ENCODE results near the gene RPS27. TPM values are rescaled to one million over a fixed set of nuclear protein-coding genes. Genes with fewer than 3 reads are reported as not detected.

The RPS27 gene
- total RNA-seq, 2 donors from 2014 or later, result 1,800 to 2,084 TPM

- 94 to 100% methylated on average over 3 to 11 of the region's 11 CpGs for WGBS, 2 experiments (ENCODE audit: insufficient coverage in 1 of 2, insufficient read length in 1 of 2)
- no peak overlapping the region for H3K27ac ChIP-seq (ENCODE audit: low read depth, low read length)
- Mint-ChIP-seq H3K4me3 (no peak overlapping the region), H3K36me3 (ENCODE audit: low read depth) (peaks cover 40% of the 10 kb centered on the region), H3K27me3 (ENCODE audit: insufficient read depth) (no peaks in the 10 kb centered on the region), H3K27ac (no peak overlapping the region), H3K4me1 (peaks cover 4% of the 10 kb centered on the region), H3K9me3 (no peaks in the 10 kb centered on the region)
- peaks cover 42% of the 10 kb centered on the region for H3K36me3 ChIP-seq (ENCODE audit: control insufficient read depth, insufficient read depth, low read length)
- no peak overlapping the region for H3K9ac ChIP-seq (ENCODE audit: extremely low read depth, low read length, poor library complexity, severe bottlenecking)
- H3K27me3 ChIP-seq (ENCODE audit: control insufficient read depth, insufficient read depth, low read length, poor library complexity, severe bottlenecking), result no peaks in the 10 kb centered on the region
- H3K9me3 ChIP-seq (ENCODE audit: control insufficient read depth, low read length), result no peaks in the 10 kb centered on the region
- no peak for TF ChIP-seq CTCF (conservative IDR thresholded peaks at IDR 0.05)
- no peak overlapping the region for H3K4me3 ChIP-seq (ENCODE audit: low read length)
- no peak for DNase-seq
- H3K4me1 ChIP-seq (ENCODE audit: control insufficient read depth, insufficient read depth, low read length), result no peaks in the 10 kb centered on the region
These were observed 39.4 kb upstream of the RPS27 start for GRCh38 chr1:153951183-153951582.

GRCh38 chr1:153951801-153952200 is 38.8 kb upstream of the RPS27 start:
- no peak for DNase-seq
- no peak overlapping the region for H3K9ac ChIP-seq (ENCODE audit: extremely low read depth, low read length, poor library complexity, severe bottlenecking)
- H3K27me3 ChIP-seq (ENCODE audit: control insufficient read depth, insufficient read depth, low read length, poor library complexity, severe bottlenecking), result no peaks in the 10 kb centered on the region
- no peaks in the 10 kb centered on the region for H3K9me3 ChIP-seq (ENCODE audit: control insufficient read depth, low read length)
- H3K4me3 ChIP-seq (ENCODE audit: low read length), result no peak overlapping the region
- Mint-ChIP-seq H3K36me3 (ENCODE audit: low read depth) (peaks cover 39% of the 10 kb centered on the region), H3K9me3 (no peaks in the 10 kb centered on the region), H3K27me3 (ENCODE audit: insufficient read depth) (no peaks in the 10 kb centered on the region), H3K4me3 (no peak overlapping the region), H3K27ac (no peak overlapping the region), H3K4me1 (peaks cover 8% of the 10 kb centered on the region)
- H3K4me1 ChIP-seq (ENCODE audit: control insufficient read depth, insufficient read depth, low read length), result no peaks in the 10 kb centered on the region
- H3K27ac ChIP-seq (ENCODE audit: low read depth, low read length), result no peak overlapping the region
- 98 to 100% methylated on average over 2 of the region's 2 CpGs for WGBS, 2 experiments (ENCODE audit: insufficient coverage in 1 of 2, insufficient read length in 1 of 2)
- TF ChIP-seq CTCF (conservative IDR thresholded peaks at IDR 0.05), result no peak
- peaks cover 42% of the 10 kb centered on the region for H3K36me3 ChIP-seq (ENCODE audit: control insufficient read depth, insufficient read depth, low read length)

DNA sequence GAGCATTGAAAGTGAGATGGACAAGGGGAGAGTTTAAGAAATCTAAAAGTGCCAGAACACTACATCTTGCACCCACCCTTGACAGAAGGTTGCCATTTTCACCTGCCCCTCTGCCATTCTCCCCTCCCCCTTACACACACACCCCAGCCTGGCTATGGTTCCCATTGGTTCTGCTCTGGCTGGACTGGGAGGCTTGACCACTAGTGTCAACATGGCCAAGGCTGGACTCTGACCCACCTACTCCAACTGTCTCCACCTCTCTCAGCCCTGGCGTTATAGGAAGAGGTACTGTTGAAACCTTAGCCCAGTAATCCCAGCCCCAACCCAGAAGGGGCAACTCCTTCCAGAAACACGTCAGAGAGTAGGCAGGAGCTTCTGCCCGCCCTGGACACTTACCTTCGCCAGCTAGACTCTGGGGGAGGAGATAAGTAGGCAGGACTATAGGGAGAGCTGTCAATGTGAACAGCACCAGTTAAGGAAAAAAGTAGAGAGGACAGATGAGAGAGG is 36.6 kb upstream of the RPS27 start:
- Histone ChIP-seq H3K4me3 (ENCODE audit: low read length) (no peak overlapping the region), H3K4me1 (ENCODE audit: control insufficient read depth, insufficient read depth, low read length) (no peaks in the 10 kb centered on the region), H3K9ac (ENCODE audit: extremely low read depth, low read length, poor library complexity, severe bottlenecking) (no peak overlapping the region), H3K9me3 (ENCODE audit: control insufficient read depth, low read length) (no peaks in the 10 kb centered on the region), H3K36me3 (ENCODE audit: control insufficient read depth, insufficient read depth, low read length) (peaks cover 34% of the 10 kb centered on the region), H3K27ac (ENCODE audit: low read depth, low read length) (no peak overlapping the region), H3K27me3 (ENCODE audit: control insufficient read depth, insufficient read depth, low read length, poor library complexity, severe bottlenecking) (no peaks in the 10 kb centered on the region)
- Mint-ChIP-seq H3K27ac (peak overlapping the region; percentile 11), H3K36me3 (ENCODE audit: low read depth) (peaks cover 29% of the 10 kb centered on the region), H3K9me3 (no peaks in the 10 kb centered on the region), H3K4me3 (no peak overlapping the region), H3K4me1 (peaks cover 17% of the 10 kb centered on the region), H3K27me3 (ENCODE audit: insufficient read depth) (no peaks in the 10 kb centered on the region)
- no peak for DNase-seq
- WGBS, 2 experiments (ENCODE audit: insufficient coverage in 1 of 2, insufficient read length in 1 of 2), result 87 to 100% methylated on average over 1 to 4 of the region's 4 CpGs
- TF ChIP-seq CTCF (conservative IDR thresholded peaks at IDR 0.05), result no peak

Measured in endodermal cell (in vitro differentiated cells).